GM12878 (cell line): ENCODE results near the gene CHST14. TPM values are rescaled to one million over a fixed set of nuclear protein-coding genes. Genes with fewer than 3 reads are reported as not detected.

Experiments
- ATAC-seq: fragments of 200-7000 bp; cut with Tn5 transposase; 3 replicates; pipeline ENCODE4 v1.9.1; 2020; ENCODE audit warnings: mild to moderate bottlenecking, moderate library complexity
- BruUV-seq: library from RNA; stranded (reverse); fragments of 400-500 nt; replicated peaks from 2 replicates; lab custom pipeline; 2021; lab: Mats Ljungman, UMichigan
- CTCF ChIA-PET: fragments of 300-600 bp; sonication (Branson Sonifier 250); formaldehyde crosslinking; extraction: SDS; loops from one replicate; lab custom pipeline; 2021; ENCODE audit warnings: inconsistent platforms; lab: Yijun Ruan, JAX
- POLR2A ChIA-PET: fragments of 350-600 bp; formaldehyde crosslinking; extraction: SDS; loops from one replicate; lab custom pipeline; 2021; ENCODE audit warnings: inconsistent platforms; lab: Charles Lee
- RAD21 ChIA-PET: fragments of 300-600 bp; sonication (Branson Sonifier 250); formaldehyde crosslinking; loops from one replicate; lab custom pipeline; 2023; ENCODE audit warnings: antibody characterized with exemption; ENCODE audit not compliant: unreplicated experiment; lab: Charles Lee
- SMC1A ChIA-PET: fragments of 300-600 bp; sonication (Branson Sonifier 250); formaldehyde crosslinking; loops from one replicate; lab custom pipeline; 2023; ENCODE audit not compliant: unreplicated experiment, uncharacterized antibody; lab: Charles Lee
- DNase-seq: peaks from one replicate; pipeline ENCODE4 v3.0.0-alpha.2; 2011; ENCODE audit warnings: low read depth, low spot score
- FAIRE-seq: peaks from 3 replicates; lab custom pipeline; 2011; peaks lifted over from hg19 to GRCh38; lab: Jason Lieb, UNC
- H2AFZ ChIP-seq: 2 replicates; pipeline ENCODE4 v1.6.0; 2011; ENCODE audit warnings: low read depth, low read length, control low read depth; ENCODE audit not compliant: control insufficient read depth
- H3K27ac ChIP-seq: 2 replicates; pipeline ENCODE4 v1.5.1; 2011; ENCODE audit warnings: control low read depth; ENCODE audit not compliant: control insufficient read depth, insufficient read depth
- H3K27me3 ChIP-seq, 2 experiments: replicated peaks in 1 of 2; 2 replicates each; pipeline versions ENCODE4 v1.6.0 to v1.6.1; 2011; ENCODE audit warnings: low read length in 1 of 2; ENCODE audit not compliant: control insufficient read depth in 2 of 2, insufficient read depth in 2 of 2
- H3K36me3 ChIP-seq, 2 experiments: 2 replicates each; pipeline ENCODE4 v1.5.1; 2011; ENCODE audit warnings: low read length in 1 of 2; ENCODE audit not compliant: control insufficient read depth in 2 of 2, insufficient read depth in 2 of 2
- H3K4me1 ChIP-seq: 2 replicates; pipeline ENCODE4 v1.6.1; 2011; ENCODE audit warnings: mild to moderate bottlenecking, low read length, moderate library complexity, mixed read lengths; ENCODE audit not compliant: control insufficient read depth, insufficient read depth
- H3K4me2 ChIP-seq: 2 replicates; pipeline ENCODE4 v1.6.0; 2011; ENCODE audit warnings: control low read depth; ENCODE audit not compliant: control insufficient read depth, insufficient read depth
- H3K4me3 ChIP-seq: fragments of 200-600 bp; sonication (generic); 2 replicates; pipeline ENCODE4 v1.5.1; 2016
- H3K79me2 ChIP-seq: 2 replicates; pipeline ENCODE4 v1.6.0; 2011; ENCODE audit warnings: low read length; ENCODE audit not compliant: control insufficient read depth, insufficient read depth
- H3K9ac ChIP-seq: 2 replicates; pipeline ENCODE4 v1.8.0; 2011; ENCODE audit warnings: low read length, control low read depth, mixed read lengths; ENCODE audit not compliant: control insufficient read depth, insufficient read depth
- H3K9me3 ChIP-seq: replicated peaks from 3 replicates; pipeline ENCODE4 v1.5.1; 2011; ENCODE audit warnings: mild to moderate bottlenecking, low read length; ENCODE audit not compliant: control insufficient read depth, insufficient read depth
- H4K20me1 ChIP-seq: 2 replicates; pipeline ENCODE4 v1.6.0; 2011; ENCODE audit not compliant: control insufficient read depth, insufficient read depth
- BMI1 ChIP-seq: fragments of 450-650 bp; IDR thresholded peaks from 2 replicates; pipeline ENCODE4 v1.6.1; 2016; ENCODE audit warnings: mild to moderate bottlenecking, moderate library complexity, borderline replicate concordance
- CHD4 ChIP-seq: fragments of 200-600 bp; sonication (generic); IDR thresholded peaks from 2 replicates; pipeline ENCODE4 v1.6.1; 2016; ENCODE audit warnings: mild to moderate bottlenecking
- FOXM1 ChIP-seq: IDR thresholded peaks from 2 replicates; pipeline ENCODE4 v1.6.1; 2012; ENCODE audit warnings: low read depth, mild to moderate bottlenecking, inconsistent platforms, low read length, moderate library complexity
- GATAD2B ChIP-seq: fragments of 450-650 bp; conservative IDR thresholded peaks from 2 replicates; pipeline ENCODE4 v1.6.1; 2017; ENCODE audit warnings: low read depth, mild to moderate bottlenecking, moderate library complexity
- MXI1 ChIP-seq: fragments of 150-350 bp; IDR thresholded peaks from 2 replicates; pipeline ENCODE4 v1.6.1; 2011; ENCODE audit warnings: low read depth, mild to moderate bottlenecking, inconsistent platforms, low read length, improper control_type of control experiment
- MYC ChIP-seq: IDR thresholded peaks from 2 replicates; pipeline ENCODE4 v1.6.1; 2011; ENCODE audit warnings: mild to moderate bottlenecking, low read length, moderate library complexity, inconsistent platforms; ENCODE audit not compliant: insufficient read depth, insufficient replicate concordance, insufficient read length, severe bottlenecking
- NFIC ChIP-seq: IDR thresholded peaks from 2 replicates; pipeline ENCODE4 v1.6.1; 2012; ENCODE audit warnings: low read depth, mild to moderate bottlenecking, inconsistent platforms, low read length, moderate library complexity
- NFXL1 ChIP-seq: fragments of 450-650 bp; IDR thresholded peaks from 2 replicates; pipeline ENCODE4 v1.6.1; 2017; ENCODE audit warnings: antibody characterized with exemption, mild to moderate bottlenecking, borderline replicate concordance
- PBX3 ChIP-seq: IDR thresholded peaks from 2 replicates; pipeline ENCODE4 v1.6.1; 2011; ENCODE audit warnings: mild to moderate bottlenecking, low read depth, low read length, moderate library complexity; ENCODE audit not compliant: insufficient replicate concordance
- SIX5 ChIP-seq: IDR thresholded peaks from 2 replicates; pipeline ENCODE4 v1.6.1; 2011; ENCODE audit warnings: mild to moderate bottlenecking, low read depth, low read length, moderate library complexity; ENCODE audit not compliant: severe bottlenecking
- ZNF274 ChIP-seq: IDR thresholded peaks from one replicate; pipeline ENCODE4 v1.8.0; 2011; ENCODE audit not compliant: insufficient read length, insufficient read depth
- WGBS: methylation state at CpG from one replicate; pipeline ENCODE4 v1.1.6; 2016; ENCODE audit warnings: low lambda C conversion rate; ENCODE audit not compliant: insufficient replicate concordance, insufficient coverage; ENCODE audit errors: missing lambda C conversion rate; 5-methylcytosine and 5-hydroxymethylcytosine counted together
- in situ Hi-C: fragments of 300-500 bp; cut with MboI; formaldehyde crosslinking; loops from 9 replicates; pipeline ENCODE4 v1.14.3; 2018; ENCODE audit warnings: mixed read lengths
- intact Hi-C: fragments of 100-400 bp; cut with micrococcal nuclease; formaldehyde crosslinking; loops from one replicate; pipeline ENCODE4 v1.14.2; 2022; ENCODE audit not compliant: unreplicated experiment
- polyA plus RNA-seq, 11 experiments: library from polyadenylated mRNA; depleted of rRNA in 4 of 11; unstranded in 6 of 11; stranded (reverse) in 5 of 11; fragments of >200 nt; fragmentation: Nextera tagmentation in 4 of 11; fragmentation: Illumina TruSeq in 1 of 11; extraction: Ambion mirVana in 4 of 11; extraction: Trizol in 1 of 11; gene quantifications; 1 replicate in 1 of 11; 2 replicates in 10 of 11; pipeline versions ENCODE4 v1.2.1 to v1.2.3, GENCODE V29; 2011 to 2016; ENCODE audit warnings: inconsistent platforms in 2 of 11, missing spikeins in 2 of 11, low read depth in 1 of 11
- total RNA-seq, 4 experiments: library from RNA; depleted of rRNA in 3 of 4; stranded (reverse); fragments of >200 nt in 3 of 4; fragmentation: Illumina TruSeq in 1 of 4; extraction: Trizol in 1 of 4; gene quantifications; 2 replicates each; pipeline versions ENCODE4 v1.2.1 to v1.2.3, GENCODE V29; 2013 to 2021

Gene CHST14
- total and polyA plus RNA-seq, 10 of the 15 experiments (the other 5 are each of a cell fraction or from before 2014, with no cell fraction given), result 1.3 to 12.8 (median 6.2) TPM

GRCh38 chr15:40498418-40498817, 27.6 kb downstream of the CHST14 start:
- no peaks in the 10 kb centered on the region for H3K79me2 ChIP-seq
- 53% methylated on average over 5 of the region's 5 CpGs for WGBS
- CTCF ChIA-PET, result no interaction called here
- TF ChIP-seq FOXM1 (no peak), MYC (no peak), NFIC (no peak), ZNF274 (no peak), CHD4 (no peak), MXI1 (no peak)
- TF ChIP-seq, all 136 proteins: peak for 0
- H3K27ac ChIP-seq, result no peak overlapping the region
- intact Hi-C loops (no loop called here), in situ Hi-C loops (no loop called here)
- POLR2A ChIA-PET, result no interaction called here
- no peak overlapping the region for H2AFZ ChIP-seq
- ATAC-seq (no peak), FAIRE-seq (no peak), DNase-seq (no peak)
- no peaks in the 10 kb centered on the region; a peak in 1 of 4 replicates for H3K27me3 ChIP-seq
- no TSS peak for BruUV-seq
- no peak overlapping the region for H3K4me3 ChIP-seq
- H3K9ac ChIP-seq, result no peak overlapping the region
- H3K9me3 ChIP-seq, result no peaks in the 10 kb centered on the region
- H3K4me2 ChIP-seq, result no peak overlapping the region
- RAD21 ChIA-PET, result no interaction called here
- SMC1A ChIA-PET, result no interaction called here
- no peaks in the 10 kb centered on the region for H3K36me3 ChIP-seq
- no peaks in the 10 kb centered on the region for H4K20me1 ChIP-seq
- H3K4me1 ChIP-seq, result no peaks in the 10 kb centered on the region

GRCh38 chr15:40498891-40499290, 28.1 kb downstream of the CHST14 start:
- RAD21 ChIA-PET, result no interaction called here

More at GRCh38 chr15:40498891-40499290, 28.1 kb downstream of the CHST14 start:
- SMC1A ChIA-PET, result no interaction called here
- H3K4me2 ChIP-seq, result no peak overlapping the region
- ATAC-seq (no peak), DNase-seq (no peak), FAIRE-seq (no peak)
- intact Hi-C loops (no loop called here), in situ Hi-C loops (no loop called here)
- POLR2A ChIA-PET, result no interaction called here
- no peaks in the 10 kb centered on the region for H3K36me3 ChIP-seq
- no peaks in the 10 kb centered on the region for H3K9me3 ChIP-seq
- H3K79me2 ChIP-seq, result no peaks in the 10 kb centered on the region
- H3K27me3 ChIP-seq, result no peaks in the 10 kb centered on the region; a peak in 1 of 4 replicates
- no peaks in the 10 kb centered on the region for H4K20me1 ChIP-seq
- no peaks in the 10 kb centered on the region for H3K4me1 ChIP-seq
- H3K4me3 ChIP-seq, result no peak overlapping the region
- WGBS, result 23% methylated on average over 4 of the region's 4 CpGs
- H3K9ac ChIP-seq, result no peak overlapping the region
- H3K27ac ChIP-seq, result no peak overlapping the region
- no peak for TF ChIP-seq BMI1
- TF ChIP-seq NFXL1, result no peak
- no peak for TF ChIP-seq PBX3
- TF ChIP-seq SIX5, result no peak
- no peak for TF ChIP-seq GATAD2B
- BruUV-seq, result no TSS peak
- CTCF ChIA-PET, result interaction anchor here (0.6 to 1.4 kb wide), 2 partner anchors 159 to 211 kb away, joined by 3 read pairs; no protein-coding TSS in a partner anchor
- no peak overlapping the region for H2AFZ ChIP-seq
